MCF 10A (cell line): ENCODE results near the gene RAD51B. TPM values are rescaled to one million over a fixed set of nuclear protein-coding genes. Genes with fewer than 3 reads are reported as not detected.

ENCODE experiments used
- BruUV-seq: library from RNA; stranded (reverse); fragments of 400-500 nt; replicated peaks from 2 replicates; lab custom pipeline; 2021; lab: Mats Ljungman, UMichigan
- CTCF ChIA-PET: fragments of 300-600 bp; sonication (Branson Sonifier 250); formaldehyde crosslinking; extraction: SDS; loops from one replicate; lab custom pipeline; 2021; ENCODE audit warnings: antibody characterized with exemption, inconsistent platforms; lab: Yijun Ruan, JAX
- POLR2A ChIA-PET: fragments of 300-600, 350-650 bp; sonication (Branson Sonifier 250); formaldehyde crosslinking; extraction: SDS; loops from one replicate; lab custom pipeline; 2020; ENCODE audit warnings: antibody characterized with exemption, inconsistent platforms; lab: Yijun Ruan, JAX
- DNase-seq: peaks from one replicate; pipeline ENCODE4 v3.0.0-alpha.2; 2018; ENCODE audit not compliant: unreplicated experiment
- H3K27ac Mint-ChIP-seq: one replicate; pipeline ENCODE4 v1.8.0; 2022; ENCODE audit warnings: mild to moderate bottlenecking, low read depth, mixed read lengths; ENCODE audit not compliant: unreplicated experiment
- H3K27me3 Mint-ChIP-seq: one replicate; pipeline ENCODE4 v1.8.0; 2022; ENCODE audit warnings: mixed read lengths; ENCODE audit not compliant: insufficient read depth, unreplicated experiment
- H3K36me3 Mint-ChIP-seq: one replicate; pipeline ENCODE4 v1.8.0; 2022; ENCODE audit warnings: mild to moderate bottlenecking, moderate library complexity, mixed read lengths; ENCODE audit not compliant: insufficient read depth, unreplicated experiment
- H3K4me1 Mint-ChIP-seq: one replicate; pipeline ENCODE4 v1.8.0; 2022; ENCODE audit warnings: mixed read lengths; ENCODE audit not compliant: insufficient read depth, unreplicated experiment
- H3K4me3 Mint-ChIP-seq: one replicate; pipeline ENCODE4 v1.8.0; 2022; ENCODE audit warnings: mild to moderate bottlenecking, moderate library complexity, mixed read lengths; ENCODE audit not compliant: unreplicated experiment
- H3K9me3 Mint-ChIP-seq: one replicate; pipeline ENCODE4 v1.8.0; 2022; ENCODE audit warnings: mixed read lengths; ENCODE audit not compliant: unreplicated experiment
- CTCF ChIP-seq: fragments of 200-600 bp; IDR thresholded peaks from one replicate; pipeline ENCODE4 v1.8.0; 2022; ENCODE audit warnings: antibody characterized with exemption, mild to moderate bottlenecking; ENCODE audit not compliant: unreplicated experiment
- intact Hi-C: fragments of 100-400 bp; cut with micrococcal nuclease; formaldehyde crosslinking; loops from 2 replicates; pipeline ENCODE4 v1.14.1; 2022
- total RNA-seq: library from RNA; stranded (reverse); gene quantifications from 2 replicates; pipeline ENCODE4 v1.2.3, GENCODE V29; 2022

Gene RAD51B
- total RNA-seq, 1 experiment from 2014 or later = 14.6 TPM

GRCh38 chr14:67957946-67958345 is 138.4 kb downstream of the RAD51B start:
- CTCF ChIA-PET = interaction anchor here (1.1 to 1.7 kb wide), 3 partner anchors 11 to 23 kb away, joined by 3 to 4 read pairs (median 3); no protein-coding TSS in a partner anchor
- no TSS peak for BruUV-seq
- Mint-ChIP-seq H3K4me1 (peaks cover 7% of the 10 kb centered on the region), H3K27ac (no peak overlapping the region), H3K36me3 (no peaks in the 10 kb centered on the region), H3K4me3 (no peak overlapping the region), H3K27me3 (no peaks in the 10 kb centered on the region), H3K9me3 (no peaks in the 10 kb centered on the region)
- DNase-seq = no peak
- POLR2A ChIA-PET = interaction anchor here (0.7 to 1.1 kb wide), 3 partner anchors 12 to 289 kb away, joined by 3 to 7 read pairs (median 3); no protein-coding TSS in a partner anchor
- intact Hi-C loops = no loop called here
- no peak for TF ChIP-seq CTCF

- BruUV-seq = no TSS peak
- Mint-ChIP-seq H3K27ac (peak overlapping the region; percentile 82), H3K36me3 (no peaks in the 10 kb centered on the region), H3K9me3 (no peaks in the 10 kb centered on the region), H3K27me3 (no peaks in the 10 kb centered on the region), H3K4me1 (peaks cover 32% of the 10 kb centered on the region), H3K4me3 (no peak overlapping the region)
- no peak for TF ChIP-seq CTCF
- ChIA-PET CTCF (no interaction called here), POLR2A (interaction anchor here (0.7 to 1.0 kb wide), 3 partner anchors 16 to 187 kb away, joined by 3 read pairs; no protein-coding TSS in a partner anchor)
- intact Hi-C loops = no loop called here
- no peak for DNase-seq
Measured at GRCh38 chr14:67961676-67962075, 142.1 kb downstream of the RAD51B start.

GRCh38 chr14:67962215-67962644 is 142.7 kb downstream of the RAD51B start:
- intact Hi-C loops = no loop called here
- CTCF ChIA-PET = no interaction called here
- Mint-ChIP-seq H3K9me3 (no peaks in the 10 kb centered on the region), H3K36me3 (no peaks in the 10 kb centered on the region), H3K27me3 (no peaks in the 10 kb centered on the region), H3K4me3 (no peak overlapping the region), H3K4me1 (peaks cover 32% of the 10 kb centered on the region), H3K27ac (peak overlapping the region; percentile 82)
- DNase-seq = no peak
- TF ChIP-seq CTCF = no peak
- BruUV-seq = no TSS peak
- POLR2A ChIA-PET = interaction anchor here (1.0 kb wide), 1 partner anchor 17 kb away, joined by 3 read pairs; no protein-coding TSS in a partner anchor

- H3K27me3 Mint-ChIP-seq = no peaks in the 10 kb centered on the region
- intact Hi-C loops = no loop called here
- POLR2A ChIA-PET = interaction anchor here (0.7 to 1.4 kb wide), 7 partner anchors 19 to 1143 kb away, joined by 3 to 4 read pairs (median 4); no protein-coding TSS in a partner anchor
- H3K36me3 Mint-ChIP-seq = peaks cover 6% of the 10 kb centered on the region
- DNase-seq = no peak
- CTCF ChIA-PET = no interaction called here
- H3K4me1 Mint-ChIP-seq = peaks cover 32% of the 10 kb centered on the region
- peaks cover 3% of the 10 kb centered on the region for H3K9me3 Mint-ChIP-seq
- H3K27ac Mint-ChIP-seq = peak overlapping the region; percentile 91
- H3K4me3 Mint-ChIP-seq = no peak overlapping the region
- TF ChIP-seq CTCF = no peak
- no TSS peak for BruUV-seq
Measured at GRCh38 chr14:67963545-67963944, 144.0 kb downstream of the RAD51B start.
